Smooth muscle cell (in vitro differentiated cells): ENCODE results near the gene MRPL45. TPM values are rescaled to one million over a fixed set of nuclear protein-coding genes. Genes with fewer than 3 reads are reported as not detected.

Experiments used
- DNase-seq: peaks from one replicate; lab custom pipeline; 2025; ENCODE audit not compliant: unreplicated experiment; lab: John Stamatoyannopoulos, UW
- H2AFZ ChIP-seq: fragments of 200-600 bp; sonication (generic); 2 replicates; pipeline ENCODE4 v1.6.0; 2016; ENCODE audit warnings: antibody characterized with exemption, low read depth, mild to moderate bottlenecking
- H3F3A ChIP-seq: fragments of 200-600 bp; sonication (generic); 2 replicates; pipeline ENCODE4 v1.6.0; 2017; ENCODE audit warnings: antibody characterized with exemption, low read depth
- H3K27ac ChIP-seq: fragments of 200-600 bp; sonication (generic); 2 replicates; pipeline ENCODE4 v1.5.1; 2016; ENCODE audit warnings: low read depth, mild to moderate bottlenecking
- H3K27me3 ChIP-seq: fragments of 200-600 bp; sonication (generic); 2 replicates; pipeline ENCODE4 v1.6.1; 2016; ENCODE audit warnings: low read depth, mild to moderate bottlenecking
- H3K36me3 ChIP-seq: fragments of 200-600 bp; sonication (generic); 2 replicates; pipeline ENCODE4 v1.5.1; 2016; ENCODE audit warnings: low read depth
- H3K4me1 ChIP-seq: fragments of 200-600 bp; sonication (generic); 2 replicates; pipeline ENCODE4 v1.5.1; 2016; ENCODE audit warnings: low read depth
- H3K4me2 ChIP-seq: fragments of 200-600 bp; sonication (generic); 2 replicates; pipeline ENCODE4 v1.6.0; 2016; ENCODE audit warnings: mild to moderate bottlenecking
- H3K4me3 ChIP-seq: fragments of 200-600 bp; sonication (generic); 2 replicates; pipeline ENCODE4 v1.5.1; 2016; ENCODE audit warnings: mild to moderate bottlenecking
- H3K79me2 ChIP-seq: fragments of 200-600 bp; sonication (generic); 2 replicates; pipeline ENCODE4 v1.6.0; 2016; ENCODE audit warnings: low read depth, mild to moderate bottlenecking
- H3K9ac ChIP-seq: fragments of 200-600 bp; sonication (generic); 2 replicates; pipeline ENCODE4 v1.6.0; 2016; ENCODE audit warnings: low read depth
- H3K9me3 ChIP-seq: fragments of 200-600 bp; sonication (generic); replicated peaks from 2 replicates; pipeline ENCODE4 v1.5.1; 2016; ENCODE audit warnings: low read depth
- H4K20me1 ChIP-seq: fragments of 200-600 bp; sonication (generic); 2 replicates; pipeline ENCODE4 v1.6.0; 2016; ENCODE audit warnings: low read depth
- CTCF ChIP-seq: fragments of 200-600 bp; sonication (generic); IDR thresholded peaks from 2 replicates; pipeline ENCODE4 v1.5.1; 2017; ENCODE audit warnings: borderline replicate concordance, mild to moderate bottlenecking, antibody characterized with exemption; ENCODE audit not compliant: insufficient read depth, poor library complexity, severe bottlenecking
- WGBS: methylation state at CpG from one replicate; pipeline ENCODE4 v1.1.7; 2016; ENCODE audit warnings: low lambda C conversion rate; 5-methylcytosine and 5-hydroxymethylcytosine counted together
- polyA plus RNA-seq: library from polyadenylated mRNA; unstranded; fragments of >200 nt; fragmentation: Nextera tagmentation; extraction: Ambion mirVana; gene quantifications from 2 replicates; pipeline ENCODE4 v1.2.1, GENCODE V29; 2016
- total RNA-seq: library from RNA; depleted of rRNA; stranded (reverse); fragments of >200 nt; gene quantifications from 2 replicates; pipeline ENCODE4 v1.2.3, GENCODE V29; 2014

The MRPL45 gene
- total and polyA plus RNA-seq, 2 experiments from 2014 or later: 25.0 to 30.6 TPM

- no peaks in the 10 kb centered on the region for H4K20me1 ChIP-seq
- H3K36me3 ChIP-seq: no peaks in the 10 kb centered on the region
- no peaks in the 10 kb centered on the region for H3K9me3 ChIP-seq
- no peak for TF ChIP-seq CTCF
- 92% methylated on average over 1 of the region's 1 CpG for WGBS
- H3K4me2 ChIP-seq: no peak overlapping the region
- no peak overlapping the region for H2AFZ ChIP-seq
- no peak overlapping the region for H3K4me3 ChIP-seq
- no peaks in the 10 kb centered on the region for H3K79me2 ChIP-seq
- no peak overlapping the region for H3K27ac ChIP-seq
- H3K4me1 ChIP-seq: peaks cover 18% of the 10 kb centered on the region
- H3K27me3 ChIP-seq: no peaks in the 10 kb centered on the region
- DNase-seq: no peak
- peaks cover 5% of the 10 kb centered on the region for H3F3A ChIP-seq
- H3K9ac ChIP-seq: no peak overlapping the region
Observed at GRCh38 chr17:38322897-38323296, 25.9 kb downstream of the MRPL45 start.

GRCh38 chr17:38324141-38324697, 27.3 kb downstream of the MRPL45 start:
- 95% methylated on average over 3 of the region's 3 CpGs for WGBS
- H3K36me3 ChIP-seq: no peaks in the 10 kb centered on the region
- H3K4me1 ChIP-seq: peaks cover 18% of the 10 kb centered on the region
- no peaks in the 10 kb centered on the region for H3K79me2 ChIP-seq
- H3K27me3 ChIP-seq: no peaks in the 10 kb centered on the region
- H3F3A ChIP-seq: peaks cover 5% of the 10 kb centered on the region
- H3K4me3 ChIP-seq: no peak overlapping the region
- no peak overlapping the region for H2AFZ ChIP-seq
- no peaks in the 10 kb centered on the region for H3K9me3 ChIP-seq
- H3K27ac ChIP-seq: no peak overlapping the region
- TF ChIP-seq CTCF: no peak
- H3K9ac ChIP-seq: no peak overlapping the region
- H4K20me1 ChIP-seq: no peaks in the 10 kb centered on the region
- DNase-seq: no peak
- H3K4me2 ChIP-seq: no peak overlapping the region

- Histone ChIP-seq H2AFZ (no peak overlapping the region), H3F3A (peaks cover 5% of the 10 kb centered on the region), H3K79me2 (no peaks in the 10 kb centered on the region), H3K27me3 (no peaks in the 10 kb centered on the region), H3K36me3 (no peaks in the 10 kb centered on the region), H3K4me1 (peaks cover 18% of the 10 kb centered on the region), H3K27ac (no peak overlapping the region), H3K4me3 (no peak overlapping the region), H3K9me3 (no peaks in the 10 kb centered on the region), H4K20me1 (no peaks in the 10 kb centered on the region), H3K4me2 (peak overlapping the region; percentile 6), H3K9ac (no peak overlapping the region)
- 93% methylated on average over 2 of the region's 2 CpGs for WGBS
- no peak for TF ChIP-seq CTCF
- DNase-seq: no peak
Observed at GRCh38 chr17:38324772-38325171, 27.8 kb downstream of the MRPL45 start.

- WGBS: 36% methylated on average over 5 of the region's 5 CpGs
- TF ChIP-seq CTCF: no peak
- no peak for DNase-seq
Observed at GRCh38 chr17:38325221-38325851, 28.4 kb downstream of the MRPL45 start.

More at GRCh38 chr17:38325221-38325851, 28.4 kb downstream of the MRPL45 start:
- Histone ChIP-seq H3K9me3 (no peaks in the 10 kb centered on the region), H3K4me1 (peaks cover 18% of the 10 kb centered on the region), H3K27me3 (no peaks in the 10 kb centered on the region), H3K4me3 (no peak overlapping the region), H3K79me2 (no peaks in the 10 kb centered on the region), H3K36me3 (no peaks in the 10 kb centered on the region), H3F3A (peaks cover 5% of the 10 kb centered on the region), H3K9ac (no peak overlapping the region), H4K20me1 (no peaks in the 10 kb centered on the region), H2AFZ (no peak overlapping the region), H3K27ac (no peak overlapping the region), H3K4me2 (peak overlapping the region; percentile 6)
